IMR-90 (cell line): ENCODE measurements around the gene RAB8B. TPM values are rescaled to one million over a fixed set of nuclear protein-coding genes. Genes with fewer than 3 reads are reported as not detected.

ENCODE experiments used
- ATAC-seq: fragments of 200-7000 bp; cut with Tn5 transposase; 2 replicates; pipeline ENCODE4 v1.9.1; 2020; ENCODE audit warnings: low read depth, mild to moderate bottlenecking, moderate library complexity
- BruUV-seq: library from RNA; stranded (reverse); fragments of 400-500 nt; replicated peaks from 2 replicates; lab custom pipeline; 2021; lab: Mats Ljungman, UMichigan
- CTCF ChIA-PET: fragments of 300-600 bp; formaldehyde crosslinking; extraction: SDS; loops from one replicate; lab custom pipeline; 2021; ENCODE audit warnings: antibody characterized with exemption; lab: Yijun Ruan, JAX
- POLR2A ChIA-PET: fragments of 300-600 bp; sonication (Branson Sonifier 250); formaldehyde crosslinking; loops from one replicate; lab custom pipeline; 2022; ENCODE audit warnings: antibody characterized with exemption; ENCODE audit not compliant: unreplicated experiment; lab: Charles Lee
- DNase-seq: peaks from one replicate; pipeline ENCODE4 v3.0.0; 2013
- H2AFZ ChIP-seq: replicated peaks from 2 replicates; pipeline ENCODE3; 2013; ENCODE audit warnings: low read length, mild to moderate bottlenecking; ENCODE audit not compliant: poor library complexity
- H2AK5ac ChIP-seq: 2 replicates; pipeline ENCODE4 v1.6.1; 2013; ENCODE audit warnings: low read depth, low read length, inconsistent platforms
- H2AK9ac ChIP-seq: replicated peaks from 2 replicates; pipeline ENCODE3; 2013; ENCODE audit warnings: mild to moderate bottlenecking, low read depth, low read length, moderate library complexity; ENCODE audit not compliant: poor library complexity
- H2BK120ac ChIP-seq: 2 replicates; pipeline ENCODE4 v1.6.1; 2013; ENCODE audit warnings: low read depth, low read length, inconsistent platforms
- H2BK15ac ChIP-seq: 3 replicates; pipeline ENCODE4 v1.6.1; 2013; ENCODE audit warnings: low read depth, low read length, inconsistent platforms
- H2BK20ac ChIP-seq: 2 replicates; pipeline ENCODE4 v1.6.1; 2013; ENCODE audit warnings: low read depth, mild to moderate bottlenecking, inconsistent platforms, low read length, moderate library complexity
- H2BK5ac ChIP-seq: 2 replicates; pipeline ENCODE4 v1.6.1; 2013; ENCODE audit warnings: mild to moderate bottlenecking, low read depth, low read length, inconsistent platforms; ENCODE audit not compliant: poor library complexity, severe bottlenecking
- H3K14ac ChIP-seq: replicated peaks from 2 replicates; pipeline ENCODE4 v1.6.1; 2013; ENCODE audit warnings: low read depth, low read length, inconsistent platforms
- H3K18ac ChIP-seq: 2 replicates; pipeline ENCODE4 v1.6.1; 2013; ENCODE audit warnings: low read depth, low read length, control low read depth
- H3K23ac ChIP-seq: 2 replicates; pipeline ENCODE4 v1.6.1; 2013; ENCODE audit warnings: low read depth, low read length, inconsistent platforms
- H3K27ac ChIP-seq: 2 replicates; pipeline ENCODE4 v1.5.1; 2013; ENCODE audit warnings: mild to moderate bottlenecking, control low read depth, low read length; ENCODE audit not compliant: insufficient read depth
- H3K27me3 ChIP-seq: 2 replicates; pipeline ENCODE4 v1.6.1; 2013; ENCODE audit warnings: low read length; ENCODE audit not compliant: control insufficient read depth, insufficient read depth
- H3K36me3 ChIP-seq: 2 replicates; pipeline ENCODE4 v1.6.1; 2013; ENCODE audit warnings: low read length, mixed read lengths; ENCODE audit not compliant: control insufficient read depth, insufficient read depth
- H3K4ac ChIP-seq: 2 replicates; pipeline ENCODE4 v1.6.1; 2013; ENCODE audit warnings: low read depth, low read length, inconsistent platforms
- H3K4me1 ChIP-seq: 2 replicates; pipeline ENCODE4 v1.6.1; 2013; ENCODE audit warnings: low read length, mixed read lengths; ENCODE audit not compliant: control insufficient read depth, insufficient read depth
- H3K4me2 ChIP-seq: 2 replicates; pipeline ENCODE4 v1.6.1; 2013; ENCODE audit warnings: low read depth, mild to moderate bottlenecking, control low read depth, low read length, moderate library complexity
- H3K4me3 ChIP-seq: 2 replicates; pipeline ENCODE4 v1.5.1; 2013; ENCODE audit warnings: low read depth, mild to moderate bottlenecking, control low read depth, low read length, moderate library complexity; ENCODE audit not compliant: insufficient read depth
- H3K56ac ChIP-seq: 2 replicates; pipeline ENCODE4 v1.6.1; 2013; ENCODE audit warnings: low read length, inconsistent platforms; ENCODE audit not compliant: insufficient read depth; ENCODE audit errors: extremely low read depth
- H3K79me1 ChIP-seq, 2 experiments: 2 replicates each; pipeline ENCODE4 v1.6.1; 2013; ENCODE audit warnings: low read length in 2 of 2, inconsistent platforms in 1 of 2, low read depth in 1 of 2
- H3K9ac ChIP-seq: 2 replicates; pipeline ENCODE4 v1.6.1; 2013; ENCODE audit warnings: low read depth, low read length, control low read depth
- H3K9me1 ChIP-seq: 2 replicates; pipeline ENCODE4 v1.6.1; 2013; ENCODE audit warnings: low read length, inconsistent platforms; ENCODE audit not compliant: insufficient read depth
- H3K9me3 ChIP-seq: 2 replicates; pipeline ENCODE4 v1.6.1; 2013; ENCODE audit warnings: low read length; ENCODE audit not compliant: control insufficient read depth, insufficient read depth
- H4K20me1 ChIP-seq: 2 replicates; pipeline ENCODE4 v1.6.1; 2013; ENCODE audit warnings: low read length, inconsistent platforms; ENCODE audit not compliant: insufficient read depth
- H4K5ac ChIP-seq: 2 replicates; pipeline ENCODE4 v1.6.1; 2013; ENCODE audit warnings: mild to moderate bottlenecking, low read depth, low read length, control low read depth
- H4K8ac ChIP-seq, 2 experiments: 2 replicates each; pipeline ENCODE4 v1.6.1; 2013; ENCODE audit warnings: low read depth in 2 of 2, low read length in 2 of 2, control low read depth in 1 of 2, inconsistent platforms in 1 of 2
- H4K91ac ChIP-seq: 2 replicates; pipeline ENCODE4 v1.6.1; 2013; ENCODE audit warnings: low read depth, low read length, inconsistent platforms; ENCODE audit not compliant: insufficient read depth
- CEBPB ChIP-seq: IDR thresholded peaks from 2 replicates; pipeline ENCODE4 v1.6.1; 2012; ENCODE audit warnings: low read depth, low read length, improper control_type of control experiment
- CHD1 ChIP-seq: IDR thresholded peaks from 2 replicates; pipeline ENCODE4 v1.6.1; 2012; ENCODE audit warnings: low read depth, low read length, improper control_type of control experiment
- FOS ChIP-seq: fragments of 150-350 bp; IDR thresholded peaks from 2 replicates; pipeline ENCODE4 v1.6.1; 2016; ENCODE audit warnings: low read depth, low read length
- WGBS, 2 experiments: methylation state at CpG; one replicate each; pipeline versions ENCODE4 v1.1.5 to v1.1.7; 2013; ENCODE audit warnings: missing lambda C conversion rate in 2 of 2; ENCODE audit not compliant: insufficient read length in 1 of 2; ENCODE audit errors: extremely low coverage in 2 of 2; 5-methylcytosine and 5-hydroxymethylcytosine counted together
- dilution Hi-C: fragments of 300-500 bp; cut with HindIII; formaldehyde crosslinking; loops from one replicate; pipeline ENCODE4 v1.14.3; 2018; ENCODE audit warnings: low sequenced_read_pairs; ENCODE audit not compliant: unreplicated experiment
- in situ Hi-C: fragments of 300-500 bp; cut with MboI; formaldehyde crosslinking; loops from 3 replicates; pipeline ENCODE4 v1.14.3; 2019; ENCODE audit warnings: low sequenced_read_pairs, inconsistent platforms, mixed read lengths
- intact Hi-C: fragments of 100-400 bp; cut with micrococcal nuclease; formaldehyde crosslinking; loops from 2 replicates; pipeline ENCODE4 v1.10.0; 2022
- polyA plus RNA-seq, 3 experiments: library from polyadenylated mRNA; depleted of rRNA; stranded (reverse); fragments of >200 nt; gene quantifications; 2 replicates each; pipeline ENCODE4 v1.2.3, GENCODE V29; 2012; ENCODE audit warnings: low replicate concordance in 1 of 3
- total RNA-seq: library from RNA; depleted of rRNA; stranded (reverse); fragments of >200 nt; gene quantifications from 2 replicates; pipeline ENCODE4 v1.2.3, GENCODE V29; 2012
- TF ChIP-seq, protein P1 (sequence below): fragments of 150-350 bp; IDR thresholded peaks from 2 replicates; pipeline ENCODE4 v1.6.1; 2016; ENCODE audit warnings: low read depth, mild to moderate bottlenecking, low read length, moderate library complexity, borderline replicate concordance

Gene RAB8B
- total and polyA plus RNA-seq, 2 of the 4 experiments (the other 2 are of a cell fraction) = 19.4 to 29.4 TPM

DNA sequence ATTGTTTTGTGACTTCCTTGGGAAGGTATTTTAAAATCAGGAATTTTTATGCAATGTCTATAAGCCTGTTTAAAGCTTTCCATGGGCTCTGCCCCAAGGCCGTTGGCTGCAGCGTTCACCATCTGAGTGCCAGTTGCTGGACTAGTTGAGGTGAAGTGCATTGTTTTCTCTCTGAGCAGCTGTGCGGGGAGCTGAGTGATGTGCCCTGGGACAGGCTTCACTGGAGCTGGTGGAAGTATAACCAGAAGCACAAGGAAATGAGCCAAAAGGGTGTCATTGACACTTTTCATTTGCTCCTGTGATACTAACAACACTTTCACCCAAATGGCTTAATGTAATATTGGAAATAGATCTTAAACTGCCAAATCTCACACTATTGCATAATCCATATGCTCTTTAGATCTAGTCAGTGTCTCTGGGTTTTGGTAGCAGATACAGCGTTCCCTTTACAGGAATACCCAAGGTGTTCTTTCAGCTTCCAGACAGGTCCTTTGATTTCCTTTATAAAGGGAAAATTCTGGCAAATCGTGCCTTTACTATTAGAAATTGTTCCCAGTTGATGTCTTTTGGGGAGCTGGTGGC lies 117.2 kb downstream of the RAB8B start:
- DNase-seq (no peak), ATAC-seq (no peak)
- Histone ChIP-seq H3K9me1 (peaks cover 6% of the 10 kb centered on the region; the same call in 1 of the 2 replicates), H2BK15ac (no peak overlapping the region), H4K20me1 (no peaks in the 10 kb centered on the region), H2AFZ (no peak overlapping the region), H2BK20ac (no peak overlapping the region), H2BK5ac (no peak overlapping the region), H3K4ac (no peak overlapping the region), H3K4me1 (peaks cover 2% of the 10 kb centered on the region; the same call in 1 of the 2 replicates), H3K9ac (no peak overlapping the region), H3K4me2 (no peak overlapping the region), H3K36me3 (peaks cover 28% of the 10 kb centered on the region), H3K23ac (no peak overlapping the region), H3K18ac (no peak overlapping the region), H4K91ac (no peak overlapping the region), H4K8ac (no peak overlapping the region), H3K9me3 (no peaks in the 10 kb centered on the region), H4K5ac (no peak overlapping the region), H3K79me1 (0 out of 4 replicates have a peak, but pooled peaks cover 0 to 4% of the 10 kb centered on the region in 2 experiments), H2AK9ac (no peak overlapping the region), H3K27me3 (no peaks in the 10 kb centered on the region), H3K4me3 (no peak overlapping the region), H3K27ac (no peak overlapping the region), H2BK120ac (no peak overlapping the region), H2AK5ac (no peak overlapping the region), H3K14ac (no peak overlapping the region), H3K56ac (no peak overlapping the region)
- in situ Hi-C loops (no loop called here), intact Hi-C loops (no loop called here), dilution Hi-C loops (no loop called here)
- CTCF ChIA-PET = no interaction called here
- no TSS peak for BruUV-seq
- TF ChIP-seq CHD1 (no peak), CEBPB (peak; percentile 51), FOS (no peak)
- TF ChIP-seq, protein P1, sequence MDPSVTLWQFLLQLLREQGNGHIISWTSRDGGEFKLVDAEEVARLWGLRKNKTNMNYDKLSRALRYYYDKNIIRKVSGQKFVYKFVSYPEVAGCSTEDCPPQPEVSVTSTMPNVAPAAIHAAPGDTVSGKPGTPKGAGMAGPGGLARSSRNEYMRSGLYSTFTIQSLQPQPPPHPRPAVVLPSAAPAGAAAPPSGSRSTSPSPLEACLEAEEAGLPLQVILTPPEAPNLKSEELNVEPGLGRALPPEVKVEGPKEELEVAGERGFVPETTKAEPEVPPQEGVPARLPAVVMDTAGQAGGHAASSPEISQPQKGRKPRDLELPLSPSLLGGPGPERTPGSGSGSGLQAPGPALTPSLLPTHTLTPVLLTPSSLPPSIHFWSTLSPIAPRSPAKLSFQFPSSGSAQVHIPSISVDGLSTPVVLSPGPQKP = no peak
- WGBS, 2 experiments = 70% methylated on average over 2 of the region's 5 CpGs; no CpG with 5 or more reads in 1 of the 2 experiments
- POLR2A ChIA-PET = no interaction called here
